HG02763 (cell line): Measurements from ENCODE around the gene FAM174C.
"Not testable (repeated sequence)": the region's sequence is repeated elsewhere in the genome, so short reads cannot be mapped to it uniquely, and the experiment has no call there.

Experiments
- ATAC-seq: cut with Tn5 transposase; IDR thresholded peaks from one replicate; pipeline ENCODE4 v1.9.1; 2021; ENCODE audit warnings: mild to moderate bottlenecking, moderate library complexity; ENCODE audit not compliant: unreplicated experiment

Gene FAM174C

GRCh38 chr19:1316466-1316865, 41.1 kb downstream of the FAM174C start:
- no peak for ATAC-seq

GRCh38 chr19:1317274-1318003, 42.1 kb downstream of the FAM174C start:
- ATAC-seq: no peak

GRCh38 chr19:1318678-1319471, 43.5 kb downstream of the FAM174C start:
- ATAC-seq: no peak

GRCh38 chr19:1320282-1320650, 44.9 kb downstream of the FAM174C start:
- ATAC-seq: not testable (repeated sequence)

- ATAC-seq: no peak
These were observed 46.2 kb downstream of the FAM174C start for GRCh38 chr19:1321539-1321938.

- ATAC-seq: no peak
These were observed 47.1 kb downstream of the FAM174C start for GRCh38 chr19:1322198-1322981.

GRCh38 chr19:1324249-1324805, 49.0 kb downstream of the FAM174C start:
- ATAC-seq: no peak

GRCh38 chr19:1324806-1325567, 49.7 kb downstream of the FAM174C start:
- ATAC-seq: no peak

GRCh38 chr19:1325568-1326294, 50.4 kb downstream of the FAM174C start:
- ATAC-seq: no peak

GRCh38 chr19:1327125-1327524, 51.8 kb downstream of the FAM174C start:
- ATAC-seq: no peak
